ENCODE measurements around the gene SULT1C2.

The SULT1C2 gene

GRCh38 chr2:108293850-108294249 is 5.2 kb downstream of the SULT1C2 start:
- DNase-seq (ENCODE audit: low read depth), result no peak

DNA sequence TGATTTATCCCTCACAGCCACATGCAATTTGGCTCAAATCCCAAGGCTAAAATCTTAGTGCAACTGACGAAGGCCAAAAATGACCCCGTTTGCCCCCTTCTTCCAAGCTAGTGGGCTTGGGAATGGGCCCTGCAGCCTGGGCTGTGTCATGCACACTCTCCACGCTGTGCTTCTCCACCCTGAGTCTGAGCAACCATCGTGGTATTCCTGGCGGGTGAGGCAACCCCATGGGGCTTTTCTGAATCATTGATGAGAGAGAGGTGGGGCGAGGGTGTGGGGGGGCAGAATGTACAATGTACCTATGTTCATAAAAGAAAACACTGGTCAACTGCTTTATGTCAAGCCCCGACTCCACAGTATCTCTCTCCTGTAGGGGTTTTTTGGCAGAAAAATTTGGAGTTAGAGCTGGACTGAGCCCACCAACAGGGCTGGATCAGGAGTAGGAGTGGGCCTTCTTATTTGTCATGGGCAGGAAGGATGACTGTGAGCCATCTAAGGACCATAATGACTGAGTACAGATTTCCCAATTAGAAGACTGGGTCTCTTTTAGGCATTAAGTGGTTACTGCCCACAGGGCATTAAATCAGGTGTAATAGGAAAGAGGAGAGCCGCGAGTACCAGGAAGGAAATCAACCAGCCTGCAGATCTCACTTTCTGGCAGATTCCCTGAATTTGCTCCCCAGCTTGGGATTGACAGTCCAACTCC is 8.9 kb downstream of the SULT1C2 start:
- DNase-seq (ENCODE audit: low read depth), result no peak

DNA sequence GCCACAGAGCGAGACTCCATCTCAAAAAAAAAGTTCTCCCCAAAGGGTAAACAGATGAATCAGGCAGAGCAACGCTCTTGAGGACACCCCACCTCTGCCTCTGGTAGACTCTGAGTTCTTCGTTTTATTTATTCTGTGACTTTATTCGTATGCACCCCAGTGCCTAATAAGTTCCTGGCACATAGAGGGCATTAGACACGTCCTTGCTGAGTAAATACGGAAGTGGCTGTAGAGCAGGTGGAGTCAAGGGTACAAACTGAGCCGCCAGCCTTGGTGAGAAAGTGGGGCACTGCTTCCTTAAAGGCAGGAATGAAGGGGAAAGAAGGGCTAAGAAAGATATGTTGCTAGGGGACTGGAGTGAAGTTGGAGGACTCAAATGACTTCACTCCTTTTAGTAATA is 12.9 kb downstream of the SULT1C2 start:
- DNase-seq (ENCODE audit: low read depth), result no peak

DNA sequence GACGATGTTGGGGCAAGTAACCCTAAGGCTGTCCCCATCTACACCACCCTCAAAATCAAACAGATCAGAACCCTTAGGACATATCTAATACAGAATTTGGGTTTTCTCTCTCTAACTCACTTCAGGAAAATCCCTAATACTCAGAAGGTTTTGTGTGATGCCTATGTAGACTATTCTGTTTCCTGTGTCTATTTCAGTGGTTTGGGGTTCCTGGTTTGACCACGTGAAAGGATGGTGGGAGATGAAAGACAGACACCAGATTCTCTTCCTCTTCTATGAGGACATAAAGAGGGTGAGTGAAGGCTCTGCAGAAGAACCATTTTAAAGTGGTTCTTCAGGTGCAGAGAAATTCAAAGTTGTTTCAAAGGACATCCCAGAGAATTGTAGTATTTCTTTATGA is 16.3 kb downstream of the SULT1C2 start:
- DNase-seq (ENCODE audit: low read depth), result no peak

- no peak for DNase-seq (ENCODE audit: low read depth)
These were observed 17.2 kb downstream of the SULT1C2 start for GRCh38 chr2:108305901-108306300.

GRCh38 chr2:108309903-108310302 is 21.2 kb downstream of the SULT1C2 start:
- no peak for DNase-seq (ENCODE audit: low read depth)

GRCh38 chr2:108314586-108315296 is 26.0 kb downstream of the SULT1C2 start:
- no peak for DNase-seq (ENCODE audit: low read depth)

DNA sequence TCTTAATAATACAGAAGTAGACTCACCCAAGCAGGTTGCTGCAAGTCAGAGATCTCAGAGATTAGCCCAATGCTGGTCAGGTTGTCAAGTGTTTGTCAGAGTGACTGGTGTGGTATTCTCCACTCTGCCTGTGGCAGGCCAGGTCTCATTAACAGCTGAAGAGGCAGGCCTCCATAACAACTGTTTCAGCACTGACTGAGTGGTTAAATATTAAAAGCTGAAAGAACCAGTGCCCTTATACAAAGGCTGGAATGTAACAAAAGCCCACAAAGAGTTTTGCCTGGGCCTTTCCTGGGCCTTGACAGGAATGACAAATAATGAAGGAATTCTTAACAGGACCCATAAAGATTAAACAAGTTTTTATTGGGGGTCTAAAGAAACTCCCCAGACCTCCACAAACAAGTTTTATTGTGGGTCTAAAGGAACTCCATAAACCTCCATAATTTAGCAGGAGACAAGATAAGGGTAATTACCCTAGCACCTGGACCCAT is 26.8 kb downstream of the SULT1C2 start:
- no peak for DNase-seq (ENCODE audit: low read depth)

DNA sequence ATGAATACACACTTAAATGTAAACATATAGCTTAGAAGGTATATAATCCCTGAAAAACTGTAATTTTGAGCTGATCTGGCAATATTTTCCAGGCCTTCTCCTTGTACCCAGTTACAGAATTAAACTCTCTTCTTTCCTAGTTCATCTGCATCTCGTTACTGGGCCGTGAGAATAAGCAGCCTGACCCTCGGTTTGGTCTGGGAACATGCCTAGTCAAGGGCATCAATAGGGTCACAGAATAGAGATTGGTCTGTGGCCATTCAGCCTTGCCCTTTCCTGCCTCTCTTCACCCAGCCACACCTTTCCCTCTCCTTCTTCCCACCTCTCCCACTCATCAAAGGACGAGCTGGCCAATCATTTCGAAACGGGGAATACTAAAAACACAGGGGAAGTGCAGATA is 27.3 kb downstream of the SULT1C2 start:
- DNase-seq (ENCODE audit: low read depth), result no peak

DNA sequence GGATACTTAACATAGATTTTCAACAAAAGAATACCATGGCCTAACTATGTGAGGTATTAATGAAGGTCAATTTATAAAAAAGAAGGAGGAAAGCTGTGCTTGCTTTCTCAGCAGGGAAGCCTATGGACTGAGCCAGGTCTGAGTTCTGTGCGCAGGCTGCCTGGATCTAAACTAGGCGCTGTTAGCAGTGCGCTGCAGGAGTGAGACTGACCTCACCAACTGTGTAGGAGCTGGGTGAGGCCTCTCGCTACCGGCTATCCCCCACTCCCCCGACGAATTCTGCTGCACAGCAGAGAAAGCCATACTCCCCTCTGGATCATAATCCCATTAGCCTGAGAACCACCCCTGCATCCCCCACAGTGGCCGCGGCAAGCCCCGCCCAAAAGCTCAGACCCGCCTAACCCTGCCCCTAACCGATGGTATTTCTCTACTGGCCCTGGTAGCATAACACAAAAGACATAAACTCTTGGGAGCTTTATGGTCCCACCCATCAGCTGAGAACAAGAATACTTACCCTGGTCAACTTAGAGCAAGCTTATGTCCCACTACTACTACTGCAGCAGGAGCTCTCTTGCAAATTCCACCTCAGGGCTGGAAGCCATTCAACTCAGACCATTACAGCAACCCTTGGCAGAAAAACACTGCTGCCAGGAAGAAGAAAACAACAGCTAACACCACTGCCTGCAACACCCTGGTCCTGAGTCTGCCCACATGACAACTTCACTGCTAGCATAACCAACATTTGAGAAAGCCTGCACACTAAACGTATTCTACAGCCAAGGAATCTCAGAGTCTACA is 28.0 kb downstream of the SULT1C2 start:
- no peak for DNase-seq (ENCODE audit: low read depth)

GRCh38 chr2:108320326-108320922 is 31.7 kb downstream of the SULT1C2 start:
- DNase-seq (ENCODE audit: low read depth), result no peak

GRCh38 chr2:108323619-108324018 is 34.9 kb downstream of the SULT1C2 start:
- DNase-seq (ENCODE audit: low read depth), result no peak

DNA sequence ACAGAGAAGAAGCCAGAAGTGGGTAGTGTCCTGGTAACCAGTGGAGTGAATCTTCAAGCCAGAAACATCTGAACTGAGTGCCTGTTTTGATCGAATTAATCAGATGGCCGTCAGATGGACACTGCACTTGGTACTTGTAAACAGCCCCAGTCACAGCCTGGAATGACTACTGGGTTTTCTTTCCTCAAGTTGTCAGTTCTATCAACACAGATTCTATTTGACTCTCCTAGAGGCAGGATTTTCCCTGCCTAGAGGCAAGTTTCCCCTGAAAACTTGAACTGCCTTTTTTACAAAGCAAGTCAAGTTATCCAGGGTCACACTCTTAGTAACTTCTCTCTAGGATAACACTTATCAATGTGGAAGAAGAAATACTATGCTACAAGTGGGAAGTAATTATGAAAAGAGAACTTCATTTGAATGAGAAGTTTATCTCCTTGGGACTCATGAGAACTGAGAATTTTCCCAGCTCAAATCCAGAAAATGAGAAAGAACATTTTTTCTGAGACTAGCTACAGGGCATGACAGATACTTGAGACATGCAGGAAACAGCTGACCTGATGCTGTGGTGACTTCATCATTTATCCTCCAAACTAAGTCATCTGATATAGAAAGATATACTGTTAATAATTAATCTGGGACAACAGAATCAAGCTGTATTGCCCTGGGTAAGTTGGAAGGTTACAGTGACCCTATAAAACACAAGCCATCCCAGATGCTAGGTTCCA is 36.0 kb downstream of the SULT1C2 start:
- no peak for DNase-seq (ENCODE audit: low read depth)

DNA sequence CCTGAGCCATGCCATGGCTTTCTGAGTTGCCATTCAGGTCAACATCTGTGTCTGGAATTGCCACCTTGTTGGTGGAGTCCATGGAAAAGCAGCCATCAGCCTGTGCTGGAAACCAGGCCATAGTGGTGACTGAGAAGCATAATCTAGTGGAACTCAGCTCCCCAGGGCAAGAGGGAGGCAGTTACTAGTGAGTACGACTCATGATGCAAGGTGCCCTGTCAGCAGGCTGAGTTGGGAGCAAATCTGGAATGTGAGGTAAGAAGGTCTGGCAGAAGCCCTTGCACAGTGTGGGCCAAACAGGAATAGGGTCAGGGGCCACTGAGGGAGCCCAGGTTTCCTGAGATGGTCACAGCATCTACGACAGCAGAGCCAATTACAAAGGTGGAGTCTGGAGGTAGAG is 37.1 kb downstream of the SULT1C2 start:
- DNase-seq (ENCODE audit: low read depth), result no peak

- DNase-seq (ENCODE audit: low read depth), result no peak
These were observed 41.1 kb downstream of the SULT1C2 start for GRCh38 chr2:108329771-108330170.

DNA sequence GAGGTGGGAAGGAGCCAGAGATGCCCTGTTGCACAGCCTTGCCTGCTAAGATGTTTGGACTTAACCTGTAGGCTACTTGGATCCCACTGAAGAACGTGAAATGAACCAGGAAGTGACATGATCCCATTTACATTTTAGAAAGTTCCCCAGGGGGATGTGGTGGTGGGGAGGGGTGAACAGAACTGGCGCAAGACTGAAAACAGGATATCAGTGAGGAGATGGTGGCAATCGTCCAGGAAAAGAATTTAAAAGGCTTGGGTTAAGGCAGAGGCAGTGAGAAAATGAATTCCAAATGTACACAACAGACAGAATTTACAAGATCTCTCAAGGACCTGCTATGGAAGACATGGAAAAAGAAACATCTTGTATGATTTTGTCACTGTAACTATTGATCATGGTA is 42.3 kb downstream of the SULT1C2 start:
- DNase-seq (ENCODE audit: low read depth), result no peak

DNA sequence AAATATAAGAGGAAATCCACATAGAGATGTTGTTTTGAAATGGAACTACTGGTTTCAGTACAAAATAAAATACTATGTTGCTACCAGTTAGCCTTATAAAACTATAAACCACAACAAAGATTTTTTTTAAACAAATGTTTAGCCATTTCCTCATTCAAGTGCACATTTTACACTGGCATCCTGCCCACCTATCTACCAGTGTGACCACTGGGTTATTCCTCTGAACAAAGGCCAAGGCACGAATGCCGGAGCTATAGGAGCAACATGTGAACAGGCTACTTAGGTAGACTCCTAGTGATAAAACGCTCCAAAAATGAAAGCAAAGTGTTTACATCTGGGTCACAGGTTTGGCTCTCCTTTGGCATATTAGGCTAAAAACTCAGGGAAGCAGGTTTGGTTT is 57.3 kb downstream of the SULT1C2 start:
- no peak for DNase-seq (ENCODE audit: low read depth)

GRCh38 chr2:108346827-108347226 is 58.1 kb downstream of the SULT1C2 start:
- DNase-seq (ENCODE audit: low read depth), result no peak

- no peak for DNase-seq (ENCODE audit: low read depth)
These were observed 59.1 kb downstream of the SULT1C2 start for GRCh38 chr2:108347786-108348185.

- DNase-seq (ENCODE audit: low read depth), result no peak
These were observed 60.3 kb downstream of the SULT1C2 start for GRCh38 chr2:108348816-108349570.

DNA sequence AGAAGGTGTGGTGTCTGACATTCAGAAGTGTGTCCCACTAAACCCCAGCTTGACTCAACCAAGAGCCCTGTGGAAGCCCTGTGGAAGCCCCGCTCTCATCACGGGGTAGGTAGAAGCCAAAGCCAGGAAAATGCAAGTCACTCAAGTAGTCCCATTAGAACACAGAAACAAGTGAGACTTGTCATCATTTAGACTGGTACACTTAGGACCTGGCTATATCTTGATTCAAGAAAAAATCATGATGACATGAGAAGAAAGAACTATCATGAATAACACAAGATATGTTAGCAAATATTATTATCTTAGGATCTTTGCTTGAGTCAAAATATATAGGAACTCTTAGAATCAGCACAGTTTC is 60.9 kb downstream of the SULT1C2 start:
- no peak for DNase-seq (ENCODE audit: low read depth)
